ENCODE results near the gene CACNA2D2. TPM values are rescaled to one million over a fixed set of nuclear protein-coding genes. Genes with fewer than 3 reads are reported as not detected.

Gene CACNA2D2
- total and polyA plus RNA-seq, 2 donors from 2014 or later, result 3.6 to 6.0 TPM

DNA sequence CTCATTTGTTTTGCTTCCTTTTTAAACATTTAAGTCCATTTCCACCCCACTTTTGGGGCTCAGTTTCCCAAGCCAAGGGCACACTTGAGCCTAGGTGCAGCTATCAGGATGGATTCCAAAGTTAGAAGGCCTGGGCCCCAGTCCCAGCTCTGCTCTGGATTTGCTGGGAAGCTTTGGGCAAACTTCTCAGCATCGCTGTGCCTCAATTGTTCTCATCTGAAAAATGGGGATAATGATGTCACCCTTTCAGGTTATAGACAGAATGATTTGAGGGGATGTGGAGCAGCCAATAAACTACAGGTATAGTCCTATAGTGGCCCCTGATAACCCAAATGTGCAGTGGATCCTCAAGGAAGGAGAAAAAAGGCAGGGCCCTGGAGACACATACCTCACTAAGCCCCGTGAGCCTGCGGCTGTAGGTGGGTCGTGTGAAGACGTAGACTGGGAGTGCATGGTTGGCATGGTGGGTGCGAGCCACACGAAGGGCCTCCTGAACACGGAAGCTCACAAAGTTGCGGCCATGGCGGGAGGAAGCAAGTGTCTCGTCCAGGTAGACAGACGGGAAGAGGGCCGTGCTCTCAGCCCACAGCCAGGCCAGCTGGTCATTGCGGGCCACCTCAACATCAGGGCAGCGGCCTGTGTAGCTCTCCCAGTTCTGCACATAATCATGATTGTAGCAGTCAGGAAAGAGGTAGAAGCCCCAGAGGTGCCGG, 184.1 kb downstream of the CACNA2D2 start:
- no peaks in the 10 kb centered on the region for H3K9me3 ChIP-seq (ENCODE audit: control insufficient read depth in 2 of 3, insufficient read depth in 1 of 3, low read length in 3 of 3)
- H3K36me3 ChIP-seq (ENCODE audit: control insufficient read depth in 2 of 3, insufficient read depth in 3 of 3, low read length in 3 of 3), result peaks cover 6 to 21% (median 14%) of the 10 kb centered on the region in 3 donors
- H3K27ac ChIP-seq (ENCODE audit: low read depth in 2 of 2, low read length in 2 of 2), result no peak overlapping the region
- DNase-seq, result peak in 1 of 5 donors; percentile 56
- intact Hi-C loops (cut with DNase I), result no loop called here
- TF ChIP-seq, protein P1, sequence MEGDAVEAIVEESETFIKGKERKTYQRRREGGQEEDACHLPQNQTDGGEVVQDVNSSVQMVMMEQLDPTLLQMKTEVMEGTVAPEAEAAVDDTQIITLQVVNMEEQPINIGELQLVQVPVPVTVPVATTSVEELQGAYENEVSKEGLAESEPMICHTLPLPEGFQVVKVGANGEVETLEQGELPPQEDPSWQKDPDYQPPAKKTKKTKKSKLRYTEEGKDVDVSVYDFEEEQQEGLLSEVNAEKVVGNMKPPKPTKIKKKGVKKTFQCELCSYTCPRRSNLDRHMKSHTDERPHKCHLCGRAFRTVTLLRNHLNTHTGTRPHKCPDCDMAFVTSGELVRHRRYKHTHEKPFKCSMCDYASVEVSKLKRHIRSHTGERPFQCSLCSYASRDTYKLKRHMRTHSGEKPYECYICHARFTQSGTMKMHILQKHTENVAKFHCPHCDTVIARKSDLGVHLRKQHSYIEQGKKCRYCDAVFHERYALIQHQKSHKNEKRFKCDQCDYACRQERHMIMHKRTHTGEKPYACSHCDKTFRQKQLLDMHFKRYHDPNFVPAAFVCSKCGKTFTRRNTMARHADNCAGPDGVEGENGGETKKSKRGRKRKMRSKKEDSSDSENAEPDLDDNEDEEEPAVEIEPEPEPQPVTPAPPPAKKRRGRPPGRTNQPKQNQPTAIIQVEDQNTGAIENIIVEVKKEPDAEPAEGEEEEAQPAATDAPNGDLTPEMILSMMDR (IDR thresholded peaks at IDR 0.05; ENCODE audit: borderline replicate concordance, extremely low read depth, insufficient read depth), result no peak
- no peak for FAIRE-seq
- H3K9ac ChIP-seq (ENCODE audit: low read length in 3 of 3), result peak overlapping the region in 2 of 3 donors; percentile 12 to 99
- H3K4me1 ChIP-seq (ENCODE audit: control insufficient read depth in 2 of 3, insufficient read depth in 2 of 3, low read depth in 1 of 3, low read length in 3 of 3), result peaks cover 3 to 49% (median 29%) of the 10 kb centered on the region in 3 donors
- H3K27me3 ChIP-seq (ENCODE audit: control insufficient read depth, insufficient read depth, low read length), result no peaks in the 10 kb centered on the region
- H3K4me3 ChIP-seq (ENCODE audit: low read length in 3 of 3), result peak overlapping the region; percentile 2 to 98 (median 97)

DNA sequence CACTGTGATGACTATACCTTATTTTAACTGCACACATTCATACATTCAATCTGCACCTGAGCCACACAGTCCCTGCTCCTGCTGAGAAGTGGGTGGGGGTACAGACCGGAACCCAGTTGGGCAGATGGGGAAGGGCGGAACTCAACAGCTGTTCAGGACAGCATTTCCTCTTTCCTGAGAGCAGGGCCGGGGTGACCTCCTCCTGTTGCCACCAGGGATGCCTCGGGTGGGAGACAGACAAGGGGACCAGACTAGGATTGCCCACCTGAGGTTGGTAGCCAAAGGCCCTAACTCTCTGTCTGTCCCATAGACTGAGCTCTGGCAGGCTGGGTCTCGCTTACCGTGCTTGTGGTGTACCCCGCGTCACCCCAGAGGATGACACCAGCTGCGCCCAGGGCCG, 184.8 kb downstream of the CACNA2D2 start:
- FAIRE-seq, result no peak
- intact Hi-C loops (cut with DNase I), result no loop called here
- no peaks in the 10 kb centered on the region for H3K9me3 ChIP-seq (ENCODE audit: control insufficient read depth in 2 of 3, insufficient read depth in 1 of 3, low read length in 3 of 3)
- peak overlapping the region in 1 of 2 donors; percentile 39 for H3K27ac ChIP-seq (ENCODE audit: low read depth in 2 of 2, low read length in 2 of 2)
- no peak for DNase-seq
- TF ChIP-seq, protein P1 (IDR thresholded peaks at IDR 0.05; ENCODE audit: borderline replicate concordance, extremely low read depth, insufficient read depth), result no peak
- H3K4me3 ChIP-seq (ENCODE audit: low read length in 3 of 3), result peak overlapping the region in 2 of 3 donors; percentile 13 to 16
- peaks cover 3 to 42% (median 21%) of the 10 kb centered on the region in 3 donors for H3K4me1 ChIP-seq (ENCODE audit: control insufficient read depth in 2 of 3, insufficient read depth in 2 of 3, low read depth in 1 of 3, low read length in 3 of 3)
- H3K9ac ChIP-seq (ENCODE audit: low read length in 3 of 3), result peak overlapping the region in 1 of 3 donors; percentile 16
- H3K36me3 ChIP-seq (ENCODE audit: control insufficient read depth in 2 of 3, insufficient read depth in 3 of 3, low read length in 3 of 3), result peaks cover 6 to 18% (median 14%) of the 10 kb centered on the region in 3 donors
- H3K27me3 ChIP-seq (ENCODE audit: control insufficient read depth, insufficient read depth, low read length), result no peaks in the 10 kb centered on the region

DNA sequence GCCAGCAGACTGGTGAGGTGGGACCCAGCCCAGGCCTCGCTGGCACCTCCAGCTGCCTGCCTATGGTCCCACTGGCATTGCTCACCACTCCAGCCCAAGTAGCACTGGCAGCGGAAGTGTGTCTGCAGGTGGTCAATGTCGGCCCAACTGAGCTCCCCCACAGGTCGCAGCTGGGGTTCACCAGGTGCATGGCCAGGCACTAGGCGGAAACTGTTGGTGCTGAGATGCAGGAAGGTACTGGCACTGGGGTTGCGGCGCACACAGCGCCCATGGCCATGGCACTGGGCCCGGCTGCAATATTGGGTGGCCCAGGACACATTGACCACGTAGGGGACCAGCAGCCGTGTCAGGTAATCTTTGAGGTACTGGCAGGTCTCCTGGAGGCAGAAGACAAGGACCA, 185.3 kb downstream of the CACNA2D2 start:
- intact Hi-C loops (cut with DNase I), result no loop called here
- TF ChIP-seq, protein P1 (IDR thresholded peaks at IDR 0.05; ENCODE audit: borderline replicate concordance, extremely low read depth, insufficient read depth), result no peak
- Histone ChIP-seq H3K27me3 (ENCODE audit: control insufficient read depth, insufficient read depth, low read length) (no peaks in the 10 kb centered on the region), H3K9ac (ENCODE audit: low read length in 3 of 3) (no peak overlapping the region), H3K4me1 (ENCODE audit: control insufficient read depth in 2 of 3, insufficient read depth in 2 of 3, low read depth in 1 of 3, low read length in 3 of 3) (peaks cover 3 to 40% (median 20%) of the 10 kb centered on the region in 3 donors), H3K27ac (ENCODE audit: low read depth in 2 of 2, low read length in 2 of 2) (no peak overlapping the region), H3K4me3 (ENCODE audit: low read length in 3 of 3) (peak overlapping the region in 1 of 3 donors; percentile 13), H3K36me3 (ENCODE audit: control insufficient read depth in 2 of 3, insufficient read depth in 3 of 3, low read length in 3 of 3) (peaks cover 6 to 18% (median 14%) of the 10 kb centered on the region in 3 donors), H3K9me3 (ENCODE audit: control insufficient read depth in 2 of 3, insufficient read depth in 1 of 3, low read length in 3 of 3) (no peaks in the 10 kb centered on the region)
- FAIRE-seq (no peak), DNase-seq (no peak)

All from kidney (tissue), 14 donors.